ENCODE data around the gene MATN3. TPM values are rescaled to one million over a fixed set of nuclear protein-coding genes. Genes with fewer than 3 reads are reported as not detected.

Gene MATN3
- total and polyA plus RNA-seq, 2 of the 8 experiments (the other 6 are each of a cell fraction or from before 2014, with no cell fraction given) = 3.0 to 9.9 TPM

- no peaks in the 10 kb centered on the region for H3K23me2 ChIP-seq (ENCODE audit: low read depth, low read length)
- DNase-seq (ENCODE audit: low read depth in 1 of 2, low spot score in 2 of 2) = no peak
- H4K5ac ChIP-seq (ENCODE audit: insufficient read length, low read depth, low read length) = no peak overlapping the region
- no peak overlapping the region for H2BK12ac ChIP-seq (ENCODE audit: low read depth, low read length)
- no peaks in the 10 kb centered on the region for H3K79me2 ChIP-seq (ENCODE audit: control insufficient read depth in 1 of 2, insufficient read depth in 2 of 2, low read length in 2 of 2)
- H2BK15ac ChIP-seq (ENCODE audit: low read length) = no peak overlapping the region
- H3K4me2 ChIP-seq (ENCODE audit: insufficient read depth in 1 of 2, low read depth in 2 of 2, low read length in 2 of 2) = no peak overlapping the region
- H3K9me3 ChIP-seq (ENCODE audit: insufficient read depth in 2 of 2, low read depth in 1 of 2, low read length in 1 of 2) = no peaks in the 10 kb centered on the region
- H3K4ac ChIP-seq (replicated peaks; ENCODE audit: insufficient read length, low read depth, low read length) = no peak overlapping the region
- peaks cover 2 to 12% (median 6%) of the 10 kb centered on the region in 4 experiments; a peak in 6 of 8 replicates for H3K36me3 ChIP-seq (ENCODE audit: control insufficient read depth in 2 of 4, insufficient read depth in 4 of 4, low read length in 3 of 4)
- no peaks in the 10 kb centered on the region for H3K4me1 ChIP-seq (replicated peaks in 1 of 4; ENCODE audit: control insufficient read depth in 3 of 4, insufficient read depth in 4 of 4, low read length in 3 of 4)
- CTCF ChIA-PET (ENCODE audit: partially characterized antibody) = interaction anchor here (1.6 kb wide), 1 partner anchor 229 kb away, joined by 3 read pairs; no protein-coding TSS in a partner anchor
- no peaks in the 10 kb centered on the region for H3K27me3 ChIP-seq (replicated peaks in 1 of 4; ENCODE audit: control insufficient read depth in 3 of 4, extremely low read depth in 1 of 4, insufficient read depth in 3 of 4, low read length in 3 of 4)
- peaks cover 2% of the 10 kb centered on the region for H3K79me1 ChIP-seq (ENCODE audit: low read depth, low read length)
- no peak overlapping the region for H3K23ac ChIP-seq (ENCODE audit: insufficient read length)
- no peak overlapping the region for H3K9ac ChIP-seq (replicated peaks in 1 of 4; ENCODE audit: extremely low read depth in 1 of 4, low read depth in 3 of 4, low read length in 3 of 4)
- H2AK5ac ChIP-seq (ENCODE audit: low read depth, low read length) = no peak overlapping the region
- no peak overlapping the region for H3K18ac ChIP-seq (ENCODE audit: extremely low read depth, low read length)
- no peak overlapping the region for H3K14ac ChIP-seq (ENCODE audit: insufficient read length)
- no peak overlapping the region for H2BK20ac ChIP-seq (ENCODE audit: low read length)
- WGBS, 2 experiments (ENCODE audit: extremely low coverage in 1 of 2, insufficient coverage in 1 of 2, insufficient read length in 1 of 2, insufficient replicate concordance in 2 of 2, low coverage in 1 of 2, low lambda C conversion rate in 2 of 2, missing lambda C conversion rate in 1 of 2) = 83% methylated on average over 1 of the region's 1 CpG; no CpG with 5 or more reads in 1 of the 2 experiments
- no peak overlapping the region for H3K27ac ChIP-seq (ENCODE audit: low read depth, low read length)
- FAIRE-seq = no peak
- no peak overlapping the region for H2BK5ac ChIP-seq (ENCODE audit: low read depth, low read length)
- H4K91ac ChIP-seq (replicated peaks; ENCODE audit: insufficient read length, low read length) = no peak overlapping the region
- no peak overlapping the region for H2AFZ ChIP-seq (ENCODE audit: low read length)
- TF ChIP-seq CHD1 (IDR thresholded peaks at IDR 0.05; ENCODE audit: low read depth, low read length) = no peak
- TF ChIP-seq CBX8 (IDR thresholded peaks at IDR 0.05; ENCODE audit: borderline replicate concordance, low read depth, low read length) = no peak
- TF ChIP-seq CEBPB (IDR thresholded peaks at IDR 0.05; ENCODE audit: low read depth, low read length) = no peak
- TF ChIP-seq MAFK (IDR thresholded peaks at IDR 0.05; ENCODE audit: low read depth, low read length) = no peak
- TF ChIP-seq EZH2 (IDR thresholded peaks at IDR 0.05; ENCODE audit: low read depth, low read length, severe bottlenecking) = no peak
- TF ChIP-seq YY1 (IDR thresholded peaks at IDR 0.05; ENCODE audit: low read depth, low read length) = no peak
- no peak for TF ChIP-seq ATF3 (IDR thresholded peaks at IDR 0.05; ENCODE audit: insufficient read depth, low read depth, low read length)
- no peak for TF ChIP-seq E2F6 (IDR thresholded peaks at IDR 0.05)
- TF ChIP-seq BRCA1 (IDR thresholded peaks at IDR 0.05; ENCODE audit: low read depth, low read length) = no peak
- TF ChIP-seq ASH2L (IDR thresholded peaks at IDR 0.05; ENCODE audit: low read length) = no peak
- no peaks in the 10 kb centered on the region for H4K20me1 ChIP-seq (replicated peaks in 1 of 2; ENCODE audit: control insufficient read depth in 1 of 2, insufficient read depth in 2 of 2, low read length in 2 of 2)
- POLR2A ChIA-PET (ENCODE audit: partially characterized antibody) = no interaction called here
- H2BK120ac ChIP-seq (replicated peaks; ENCODE audit: low read depth, low read length) = no peak overlapping the region
- no peak overlapping the region for H4K8ac ChIP-seq (ENCODE audit: extremely low read depth, insufficient read depth, low read length)
- H3K56ac ChIP-seq (replicated peaks; ENCODE audit: insufficient read length, low read depth, low read length) = no peak overlapping the region
- H3K4me3 ChIP-seq (ENCODE audit: extremely low read depth in 1 of 4, insufficient read depth in 2 of 4, low read depth in 3 of 4, low read length in 4 of 4) = no peak overlapping the region
Observed at GRCh38 chr2:19963386-19963785, 49.1 kb downstream of the MATN3 start.

Measured in H1 (cell line).